Eye (tissue), 1 donor: Measurements from ENCODE around the gene CACNA1A.

Experiments
- DNase-seq: peaks from one replicate; pipeline ENCODE4 v3.0.0-alpha.2; 2015

Gene CACNA1A

GRCh38 chr19:13301627-13302334, 204.5 kb downstream of the CACNA1A start:
- DNase-seq: no peak

- no peak for DNase-seq
These were observed 205.8 kb downstream of the CACNA1A start for GRCh38 chr19:13300421-13301030.

GRCh38 chr19:13299838-13300237, 206.4 kb downstream of the CACNA1A start:
- DNase-seq: no peak

GRCh38 chr19:13298565-13299481, 207.5 kb downstream of the CACNA1A start:
- DNase-seq: no peak

GRCh38 chr19:13297023-13297422, 209.3 kb downstream of the CACNA1A start:
- no peak for DNase-seq

GRCh38 chr19:13294812-13295567, 211.3 kb downstream of the CACNA1A start:
- DNase-seq: no peak

- DNase-seq: no peak
These were observed 214.4 kb downstream of the CACNA1A start for GRCh38 chr19:13291913-13292312.

GRCh38 chr19:13290741-13291140, 215.5 kb downstream of the CACNA1A start:
- no peak for DNase-seq

GRCh38 chr19:13289295-13289694, 217.0 kb downstream of the CACNA1A start:
- DNase-seq: no peak

GRCh38 chr19:13286195-13286985, 219.9 kb downstream of the CACNA1A start:
- DNase-seq: no peak

- no peak for DNase-seq
These were observed 221.1 kb downstream of the CACNA1A start for GRCh38 chr19:13284929-13285928.

- no peak for DNase-seq
These were observed 222.4 kb downstream of the CACNA1A start for GRCh38 chr19:13283871-13284270.

- DNase-seq: no peak
These were observed 223.7 kb downstream of the CACNA1A start for GRCh38 chr19:13282486-13283065.

- DNase-seq: peak; percentile 19
These were observed 224.6 kb downstream of the CACNA1A start for GRCh38 chr19:13281567-13282291.

- DNase-seq: peak; percentile 93
These were observed 229.0 kb downstream of the CACNA1A start for GRCh38 chr19:13277104-13277809.

GRCh38 chr19:13275016-13275722, 231.1 kb downstream of the CACNA1A start:
- no peak for DNase-seq

- no peak for DNase-seq
These were observed 235.7 kb downstream of the CACNA1A start for GRCh38 chr19:13270514-13271105.

- no peak for DNase-seq
These were observed 236.9 kb downstream of the CACNA1A start for GRCh38 chr19:13269348-13269747.
